Measurements from ENCODE around the gene ASF1A. TPM values are rescaled to one million over a fixed set of nuclear protein-coding genes. Genes with fewer than 3 reads are reported as not detected.

Gene ASF1A
- total and polyA plus RNA-seq, 9 of the 15 experiments (the other 6 are each of a cell fraction or from before 2014, with no cell fraction given): 31.5 to 45.3 (median 34.8) TPM

- no peak for TF ChIP-seq GATAD2A (IDR thresholded peaks at IDR 0.05)
- TF ChIP-seq HOXB6 (CRISPR knock-in tag; IDR thresholded peaks at IDR 0.05; ENCODE audit: borderline replicate concordance): no peak
- TF ChIP-seq KLF16 (IDR thresholded peaks at IDR 0.05): no peak
- TF ChIP-seq, protein P1, sequence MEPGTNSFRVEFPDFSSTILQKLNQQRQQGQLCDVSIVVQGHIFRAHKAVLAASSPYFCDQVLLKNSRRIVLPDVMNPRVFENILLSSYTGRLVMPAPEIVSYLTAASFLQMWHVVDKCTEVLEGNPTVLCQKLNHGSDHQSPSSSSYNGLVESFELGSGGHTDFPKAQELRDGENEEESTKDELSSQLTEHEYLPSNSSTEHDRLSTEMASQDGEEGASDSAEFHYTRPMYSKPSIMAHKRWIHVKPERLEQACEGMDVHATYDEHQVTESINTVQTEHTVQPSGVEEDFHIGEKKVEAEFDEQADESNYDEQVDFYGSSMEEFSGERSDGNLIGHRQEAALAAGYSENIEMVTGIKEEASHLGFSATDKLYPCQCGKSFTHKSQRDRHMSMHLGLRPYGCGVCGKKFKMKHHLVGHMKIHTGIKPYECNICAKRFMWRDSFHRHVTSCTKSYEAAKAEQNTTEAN (CRISPR knock-in tag; IDR thresholded peaks at IDR 0.05): no peak
- TF ChIP-seq RNF2 (IDR thresholded peaks at IDR 0.05): no peak
- peak; percentile 71 for TF ChIP-seq FOXM1 (IDR thresholded peaks at IDR 0.05; ENCODE audit: low read depth)
- TF ChIP-seq FOXM1 (CRISPR knock-in tag; IDR thresholded peaks at IDR 0.05; ENCODE audit: low read depth): no peak
- TF ChIP-seq IRF2 (CRISPR knock-in tag; IDR thresholded peaks at IDR 0.05): no peak
- no peak for TF ChIP-seq SRSF9 (IDR thresholded peaks at IDR 0.05; ENCODE audit: borderline replicate concordance, low read depth, low read length)
- no peak for TF ChIP-seq KLF13 (tag; IDR thresholded peaks at IDR 0.05; ENCODE audit: borderline replicate concordance, low read depth)
- TF ChIP-seq DPF2 (IDR thresholded peaks at IDR 0.05): peak; percentile 90
- no peak for TF ChIP-seq MIER1 (IDR thresholded peaks at IDR 0.05; ENCODE audit: low read depth)
- 0 out of 2 replicates have a peak, but pooled peaks have one; percentile 4 for TF ChIP-seq JUN (IDR thresholded peaks at IDR 0.05; ENCODE audit: borderline replicate concordance, low read depth, low read length)
- no peak for TF ChIP-seq JUN (CRISPR knock-in tag; IDR thresholded peaks at IDR 0.05; ENCODE audit: borderline replicate concordance)
- peak; percentile 92 for TF ChIP-seq ZNF592 (IDR thresholded peaks at IDR 0.05)
- TF ChIP-seq STAG1 (CRISPR knock-in tag; IDR thresholded peaks at IDR 0.05; ENCODE audit: borderline replicate concordance): no peak
- no peak for TF ChIP-seq RCOR1 (IDR thresholded peaks at IDR 0.05; ENCODE audit: borderline replicate concordance in 1 of 2, low read depth in 2 of 2, low read length in 2 of 2)
- TF ChIP-seq POLR2G (IDR thresholded peaks at IDR 0.05; ENCODE audit: low read depth, low read length): no peak
- no peak for TF ChIP-seq CCAR2 (IDR thresholded peaks at IDR 0.05; ENCODE audit: low read depth, low read length)
- TF ChIP-seq POLR2B (IDR thresholded peaks at IDR 0.05; ENCODE audit: low read depth, partially characterized antibody): no peak
- TF ChIP-seq BCOR (IDR thresholded peaks at IDR 0.05): no peak
- peak; percentile 77; the same call in 1 of the 2 replicates for TF ChIP-seq BRD4 (IDR thresholded peaks at IDR 0.05)
- no peak for TF ChIP-seq OTX1 (CRISPR knock-in tag; IDR thresholded peaks at IDR 0.05)
These were observed 2.6 kb downstream of the ASF1A start (continued) for GRCh38 chr6:118896339-118897136.
